Measurements from ENCODE around the gene STEAP1.
"Not testable (repeated sequence)": the region's sequence is repeated elsewhere in the genome, so short reads cannot be mapped to it uniquely, and the experiment has no call there.

The STEAP1 gene

DNA sequence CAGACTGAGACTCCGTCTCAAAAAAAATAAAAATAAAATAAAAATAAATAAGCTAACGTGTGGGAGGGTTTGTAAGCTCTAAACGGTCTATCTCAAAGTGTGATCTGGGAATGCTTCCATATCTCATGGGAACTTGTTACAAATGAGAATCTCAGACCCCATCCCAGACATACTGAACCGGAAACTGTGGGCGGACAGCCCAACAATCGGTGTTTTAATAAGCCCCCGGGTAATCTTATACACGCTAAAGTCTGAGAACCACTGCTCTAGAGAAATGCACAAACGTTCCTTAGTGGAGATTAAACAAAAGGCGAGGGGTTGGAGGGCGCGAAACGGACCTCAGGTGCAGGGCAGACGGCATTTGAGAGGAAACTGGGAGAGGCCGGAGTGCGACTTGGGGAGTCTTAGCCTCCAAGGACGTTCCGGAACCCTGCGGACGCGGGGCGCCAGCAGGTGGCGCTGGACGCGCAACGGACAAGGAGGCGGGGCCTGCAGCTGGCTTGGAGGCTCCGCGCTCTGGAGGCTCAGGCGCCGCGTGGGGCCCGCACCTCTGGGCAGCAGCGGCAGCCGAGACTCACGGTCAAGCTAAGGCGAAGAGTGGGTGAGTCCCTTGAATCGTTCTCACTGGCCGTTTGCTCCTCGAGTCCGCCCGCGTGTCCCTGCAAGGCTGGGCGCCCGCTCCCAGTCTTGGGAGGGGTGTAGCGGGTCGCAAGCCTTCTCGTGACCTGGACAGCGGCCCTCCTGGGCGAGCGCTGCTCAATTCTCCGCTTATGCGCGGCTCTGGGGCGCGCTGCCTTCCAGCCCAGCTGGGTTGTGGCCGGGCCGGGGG is at the start of gene STEAP1:
Gene STEAP1 (plus strand): TSS at position 527 of the 829 bp plus-strand sequence. CDS start 5,320 bp downstream, outside the sequence.
- DNase-seq (ENCODE audit: low read depth, low spot score) = peak; percentile 90

DNA sequence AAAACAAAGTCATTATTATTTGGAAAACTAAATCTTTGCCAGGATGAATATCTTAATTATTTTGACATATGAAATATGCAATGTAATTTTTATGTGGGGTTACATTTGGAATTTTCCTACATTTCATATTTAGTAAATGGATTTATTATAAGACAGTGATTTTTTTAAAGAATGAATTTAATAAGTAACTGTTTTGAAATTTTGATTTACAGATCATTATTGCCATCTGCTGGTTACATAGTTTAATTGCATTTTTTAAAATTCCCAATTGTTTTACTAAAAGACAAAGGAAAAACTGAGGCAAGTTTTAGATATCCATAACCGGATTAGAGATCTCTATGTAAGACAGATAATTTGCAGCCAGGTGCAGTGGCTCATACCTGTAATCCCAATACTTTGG is 39.3 kb upstream of the STEAP1 start:
- not testable (repeated sequence) for DNase-seq (ENCODE audit: low read depth, low spot score)

DNA sequence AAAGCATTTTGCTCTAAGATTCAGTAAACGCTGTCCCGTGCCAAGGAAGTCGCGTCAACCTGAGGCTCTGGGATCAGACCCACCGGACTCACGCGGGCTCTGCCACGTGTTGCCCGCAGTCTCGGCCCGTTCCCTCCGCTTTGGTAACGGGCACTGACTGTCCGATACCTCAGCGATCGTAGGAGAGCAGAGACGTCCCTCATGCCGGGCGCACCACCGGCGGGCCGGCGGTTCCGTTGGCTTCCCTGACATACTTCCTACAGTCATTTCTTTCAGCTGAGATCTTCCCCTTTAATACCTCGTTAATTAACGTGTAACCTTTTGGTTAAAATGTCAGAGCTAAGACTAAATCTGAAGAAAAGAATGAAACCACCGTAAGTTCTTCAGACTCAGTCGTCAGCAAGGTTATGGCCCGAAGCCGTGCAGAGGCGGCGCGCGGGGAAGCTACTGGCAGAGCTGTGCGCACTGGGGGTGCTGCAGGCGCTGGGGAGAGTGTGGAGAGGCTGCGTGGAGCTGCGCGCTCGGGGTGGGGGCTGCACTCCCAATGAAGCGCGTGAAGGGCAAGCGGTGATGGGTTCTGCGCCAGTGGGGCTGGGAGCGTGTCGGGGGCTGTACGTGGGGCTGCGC is 35.6 kb upstream of the STEAP1 start:
- not testable (repeated sequence) for DNase-seq (ENCODE audit: low read depth, low spot score)

DNA sequence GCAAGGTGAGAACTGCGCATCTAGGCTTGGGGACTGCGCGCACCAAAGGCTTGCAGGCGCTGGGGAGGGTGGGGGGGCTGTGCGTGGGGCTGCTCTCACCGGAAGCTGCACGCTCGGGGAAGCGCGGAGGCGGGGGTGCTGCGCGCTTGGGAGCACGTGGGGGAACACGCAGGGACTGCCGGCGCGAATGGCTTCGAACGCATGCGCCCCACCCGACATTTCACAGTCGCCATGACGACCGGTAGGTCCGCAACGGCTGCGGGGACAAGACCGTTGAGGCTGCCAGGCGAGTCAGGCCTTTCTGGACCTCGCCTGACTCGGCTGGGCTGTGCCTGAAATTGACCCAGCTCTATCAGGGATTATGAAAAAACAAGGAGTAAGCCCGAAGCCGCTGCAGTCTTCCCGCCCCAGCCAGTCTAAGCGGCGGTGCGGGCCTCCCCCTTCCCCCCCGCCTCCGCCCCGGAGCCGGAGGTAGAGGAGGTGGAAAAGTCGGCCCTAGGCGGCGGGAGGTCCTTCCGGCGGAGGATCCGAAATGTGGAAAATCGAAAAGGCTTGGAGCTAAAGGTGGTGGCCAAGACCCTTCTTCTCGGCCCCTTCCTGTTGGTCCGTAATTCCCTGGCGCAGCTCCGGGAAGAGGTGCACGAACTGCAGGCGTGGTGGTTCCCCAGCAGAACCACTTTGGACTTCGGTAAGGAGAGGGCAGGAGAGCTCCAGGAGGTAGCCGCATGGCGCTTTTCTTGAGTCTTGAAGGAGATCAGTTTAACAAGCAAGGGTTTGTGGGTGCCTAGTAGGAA is 34.9 kb upstream of the STEAP1 start:
- DNase-seq (ENCODE audit: low read depth, low spot score) = no peak

DNA sequence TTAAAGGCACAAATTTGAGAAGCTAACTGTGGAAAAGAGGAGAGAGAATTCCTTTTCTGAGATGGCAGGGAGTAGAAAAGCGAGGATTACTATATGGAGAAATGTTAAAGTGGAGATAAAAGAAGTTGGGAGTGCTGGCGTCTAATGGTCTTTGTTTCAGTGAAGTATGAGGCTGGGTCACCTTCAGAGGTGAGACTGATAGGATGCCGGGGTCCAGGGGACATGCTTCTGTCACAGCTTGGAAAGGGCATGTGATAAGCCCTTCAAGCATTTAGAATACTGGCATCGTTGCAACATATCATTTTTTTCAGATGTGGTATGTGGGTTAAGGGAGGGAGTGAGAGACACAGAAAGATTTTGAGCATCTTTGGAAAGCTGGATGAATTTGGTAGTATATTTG is 34.1 kb upstream of the STEAP1 start:
- not testable (repeated sequence) for DNase-seq (ENCODE audit: low read depth, low spot score)

DNA sequence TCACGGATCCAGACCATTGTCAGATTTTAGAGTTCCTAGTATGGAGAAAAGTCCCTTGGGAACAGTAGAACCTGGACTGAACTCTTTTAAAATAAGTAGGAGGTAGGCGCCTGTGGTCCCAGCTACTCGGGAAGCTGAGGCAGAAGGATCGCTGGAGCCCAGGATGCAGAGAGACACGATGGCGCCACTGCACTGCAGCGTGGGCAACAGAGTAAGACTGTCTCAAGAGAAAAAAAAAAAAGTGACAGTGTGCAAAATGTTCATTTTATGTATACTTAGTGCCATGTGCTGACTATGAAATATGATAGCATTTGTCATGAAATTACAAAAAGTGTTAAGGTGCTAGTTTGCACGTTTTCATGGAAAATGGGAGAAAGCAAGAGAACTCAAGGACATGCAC is 22.5 kb upstream of the STEAP1 start:
- DNase-seq (ENCODE audit: low read depth, low spot score) = not testable (repeated sequence)

DNA sequence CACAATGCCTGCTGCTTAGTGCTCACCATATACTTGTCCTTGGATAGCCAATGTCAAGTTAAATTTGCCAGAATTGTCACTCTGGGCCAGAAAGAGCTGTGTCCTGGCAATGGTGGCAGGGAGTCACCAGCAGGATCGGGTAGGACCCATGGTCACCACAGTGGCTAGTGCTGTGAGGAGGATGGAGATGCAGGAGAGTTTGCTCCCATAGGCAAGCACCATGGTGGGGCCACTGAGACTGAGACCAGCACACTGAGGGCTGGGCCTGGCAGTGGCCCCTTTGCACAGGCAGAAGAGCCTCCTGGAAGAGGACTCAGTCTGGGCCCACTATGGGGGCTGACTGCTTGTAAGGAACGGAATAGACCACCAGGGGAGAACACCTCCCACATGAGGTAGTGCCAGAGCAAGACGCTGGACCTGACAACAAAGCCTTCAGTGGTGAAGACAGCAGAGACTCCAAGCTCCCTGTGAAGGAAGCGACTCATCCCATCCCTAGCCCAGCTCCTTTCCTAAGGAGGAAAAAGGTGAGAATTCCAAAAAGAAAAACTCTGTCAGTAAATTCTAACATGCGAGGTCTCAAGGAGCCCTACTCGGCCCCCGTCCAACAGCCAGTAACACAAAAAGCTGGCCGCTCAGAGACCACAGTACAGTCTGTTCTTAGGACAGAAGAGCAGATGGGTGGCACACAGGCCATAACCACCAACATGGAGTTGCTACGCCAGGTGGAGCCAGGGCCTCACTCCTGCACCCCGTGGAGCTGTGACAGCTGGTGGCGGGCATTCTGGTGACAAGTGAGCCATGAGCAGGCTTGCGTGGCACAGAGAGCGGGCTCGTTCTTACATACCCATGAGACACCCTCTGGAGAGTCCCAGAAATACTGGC is 6.9 kb upstream of the STEAP1 start:
- not testable (repeated sequence) for DNase-seq (ENCODE audit: low read depth, low spot score)

DNA sequence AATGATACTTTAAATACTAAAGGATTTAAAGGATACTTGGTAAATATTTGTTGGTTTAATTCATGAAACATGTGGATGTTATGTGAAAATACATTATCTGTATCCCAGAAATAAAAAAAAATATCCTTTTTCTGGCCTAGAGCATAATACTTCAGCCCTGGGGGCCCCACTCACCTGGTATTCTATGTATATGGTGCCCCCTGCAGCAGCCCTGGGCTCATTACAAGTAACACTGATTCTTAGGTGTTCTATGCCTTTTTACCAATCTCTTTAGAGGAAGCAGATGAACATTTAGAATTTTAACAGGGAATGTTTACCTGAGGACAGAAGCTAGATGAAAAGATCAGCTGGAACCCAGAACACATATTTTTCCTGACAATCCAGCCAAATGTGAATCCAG is 4.8 kb upstream of the STEAP1 start:
- DNase-seq (ENCODE audit: low read depth, low spot score) = not testable (repeated sequence)

DNA sequence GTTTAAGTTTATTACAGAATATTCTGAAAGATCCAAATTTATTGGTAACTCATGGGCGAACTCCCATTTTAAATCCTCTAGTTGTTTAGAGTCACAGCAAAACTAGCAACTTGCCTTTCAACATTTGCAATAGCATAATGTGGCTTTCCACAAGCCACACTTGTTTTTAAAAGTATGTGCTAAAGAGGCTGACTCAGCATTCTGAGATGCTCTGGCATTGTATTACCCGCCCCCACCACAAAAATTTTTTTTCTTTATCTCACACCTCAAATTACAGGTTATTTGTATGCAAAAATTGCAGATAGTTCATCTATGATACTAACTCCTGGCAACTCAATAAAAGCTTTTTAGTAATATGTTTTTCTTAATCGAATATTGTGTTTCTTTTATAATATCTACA is 2.4 kb upstream of the STEAP1 start:
- not testable (repeated sequence) for DNase-seq (ENCODE audit: low read depth, low spot score)

DNA sequence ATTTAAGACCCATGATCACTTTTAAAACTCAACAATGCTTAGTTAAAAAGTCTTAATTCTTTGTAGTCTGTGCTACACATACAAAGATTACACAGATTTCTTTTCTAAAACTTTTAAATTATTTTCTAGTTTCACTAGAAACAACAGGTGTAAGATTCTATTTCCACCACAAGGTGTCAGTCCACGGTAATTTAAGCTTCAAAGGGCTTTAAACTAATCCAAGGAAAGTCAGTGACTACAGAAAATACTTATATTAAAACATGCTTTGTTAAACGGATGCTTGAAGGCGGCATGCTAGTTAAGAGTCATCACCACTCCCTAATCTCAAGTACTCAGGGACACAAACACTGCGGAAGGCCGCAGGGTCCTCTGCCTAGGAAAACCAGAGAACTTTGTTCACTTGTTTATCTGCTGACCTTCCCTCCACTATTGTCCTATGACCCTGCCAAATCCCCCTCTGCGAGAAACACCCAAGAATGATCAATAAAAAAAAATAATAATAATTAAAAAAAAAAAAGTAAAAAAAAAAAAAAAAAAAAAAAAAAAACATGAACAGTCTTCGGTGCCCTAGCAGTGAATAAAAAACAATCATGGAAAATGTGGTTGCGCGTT is 1.5 kb upstream of the STEAP1 start:
- peak; percentile 28 for DNase-seq (ENCODE audit: low read depth, low spot score)

DNA sequence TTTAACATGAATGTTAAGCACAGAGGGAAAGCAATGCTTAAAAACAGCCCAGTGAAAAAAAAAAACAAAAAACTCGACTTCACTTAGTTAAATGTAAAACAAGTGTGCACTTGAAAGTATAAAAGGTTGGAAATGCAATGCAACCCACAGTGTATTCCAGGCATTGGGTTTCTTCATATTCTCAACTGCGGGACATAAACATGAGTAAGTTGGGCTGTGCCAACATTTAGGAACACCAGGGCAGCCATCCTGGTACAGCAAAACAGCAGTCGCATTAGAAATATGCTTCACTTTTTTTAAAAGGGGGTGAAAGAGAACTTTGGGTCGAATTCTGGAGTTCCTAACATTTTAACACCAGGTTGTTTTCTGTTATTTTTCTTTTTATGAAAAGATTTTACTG is 937 bp downstream of the STEAP1 start:
- DNase-seq (ENCODE audit: low read depth, low spot score) = no peak

DNA sequence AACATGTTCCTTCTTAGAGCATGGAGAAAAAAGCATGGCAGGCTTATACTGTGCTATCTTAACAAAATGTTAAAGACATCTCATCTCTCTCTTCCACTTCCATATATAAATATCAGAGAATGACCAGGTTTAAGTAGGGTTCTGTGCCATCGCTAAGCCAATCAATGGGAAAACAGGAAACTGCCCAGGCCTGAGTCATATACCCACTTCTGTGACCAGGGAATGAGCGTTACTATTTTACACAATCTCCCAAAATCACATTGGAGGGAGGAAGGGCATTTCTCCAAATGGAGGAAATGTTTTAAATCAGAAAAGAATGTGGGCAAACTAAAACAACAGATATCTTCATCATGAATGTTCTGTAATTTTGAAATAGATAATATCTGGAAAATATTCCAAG is 3.1 kb downstream of the STEAP1 start:
- not testable (repeated sequence) for DNase-seq (ENCODE audit: low read depth, low spot score)

DNA sequence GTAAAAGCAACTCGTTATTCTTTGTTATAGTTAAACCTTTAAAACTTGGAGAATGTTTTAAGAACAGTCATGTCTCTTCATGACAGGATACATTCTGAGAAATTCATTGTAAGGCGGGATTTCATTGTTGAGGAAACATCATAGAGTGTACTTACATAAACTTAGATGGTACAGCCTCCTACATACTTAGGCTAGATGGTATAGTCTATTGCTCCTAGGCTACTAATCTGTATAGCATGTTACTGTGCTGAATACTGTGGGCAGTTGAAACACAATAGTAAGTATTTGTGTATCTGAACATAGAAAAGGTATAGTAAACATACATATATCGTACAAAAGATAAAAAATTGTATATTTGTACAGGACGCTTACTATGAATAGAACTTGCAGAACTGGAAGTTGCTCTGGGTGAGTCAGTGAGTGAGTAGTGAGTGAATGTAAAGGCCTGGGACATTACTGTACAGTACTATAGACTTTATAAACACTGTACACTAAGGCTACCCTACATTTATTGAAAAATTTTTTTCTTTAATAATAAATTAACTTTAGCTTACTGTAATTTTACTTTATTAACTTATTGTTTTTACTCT is 3.6 kb downstream of the STEAP1 start:
- DNase-seq (ENCODE audit: low read depth, low spot score) = not testable (repeated sequence)

DNA sequence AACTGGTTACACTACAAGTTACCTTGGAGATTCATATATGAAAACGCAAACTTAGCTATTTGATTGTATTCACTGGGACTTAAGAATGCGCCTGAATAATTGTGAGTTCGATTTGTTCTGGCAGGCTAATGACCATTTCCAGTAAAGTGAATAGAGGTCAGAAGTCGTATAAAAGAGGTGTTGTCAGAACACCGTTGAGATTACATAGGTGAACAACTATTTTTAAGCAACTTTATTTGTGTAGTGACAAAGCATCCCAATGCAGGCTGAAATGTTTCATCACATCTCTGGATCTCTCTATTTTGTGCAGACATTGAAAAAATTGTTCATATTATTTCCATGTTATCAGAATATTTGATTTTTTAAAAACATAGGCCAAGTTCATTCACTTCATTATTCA is 9.3 kb downstream of the STEAP1 start:
- DNase-seq (ENCODE audit: low read depth, low spot score) = no peak

DNA sequence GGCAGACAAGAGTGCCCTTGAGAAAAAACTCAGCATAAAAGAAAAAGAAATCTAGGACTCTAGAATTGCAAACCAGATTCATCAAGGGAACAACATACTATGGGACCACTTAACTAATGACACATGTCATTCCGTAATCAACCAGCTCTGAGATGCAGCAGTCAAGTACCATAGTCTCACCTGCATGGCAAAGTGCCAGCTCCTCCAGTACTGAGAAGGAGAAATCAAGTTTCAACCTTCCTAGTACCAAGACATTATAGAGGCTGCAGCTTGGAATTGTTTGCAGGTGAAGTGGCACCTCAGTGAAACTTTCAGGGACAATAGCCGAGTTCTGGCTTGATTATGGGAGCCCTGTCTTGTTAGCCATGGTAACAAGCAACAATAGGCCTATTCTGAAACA is 11.5 kb downstream of the STEAP1 start:
- DNase-seq (ENCODE audit: low read depth, low spot score) = no peak

DNA sequence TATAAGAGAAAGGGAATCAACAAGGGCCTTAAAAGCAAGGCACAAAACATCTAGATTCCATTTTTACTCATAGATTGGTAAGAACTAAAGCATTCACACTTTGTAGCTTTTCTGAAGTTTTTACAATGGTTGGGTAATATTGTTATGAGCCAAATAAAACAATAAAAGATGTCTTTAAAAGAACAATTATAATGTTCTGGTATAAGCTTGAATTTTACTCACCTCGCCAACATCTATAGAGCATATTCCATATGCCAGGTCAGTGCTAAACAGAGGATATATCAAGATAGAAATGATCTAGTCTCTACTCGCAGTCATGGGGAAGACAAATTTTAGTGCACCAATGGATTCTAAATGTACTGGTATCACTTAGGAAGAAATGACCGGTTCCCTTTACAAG is 11.9 kb downstream of the STEAP1 start:
- DNase-seq (ENCODE audit: low read depth, low spot score) = no peak

DNA sequence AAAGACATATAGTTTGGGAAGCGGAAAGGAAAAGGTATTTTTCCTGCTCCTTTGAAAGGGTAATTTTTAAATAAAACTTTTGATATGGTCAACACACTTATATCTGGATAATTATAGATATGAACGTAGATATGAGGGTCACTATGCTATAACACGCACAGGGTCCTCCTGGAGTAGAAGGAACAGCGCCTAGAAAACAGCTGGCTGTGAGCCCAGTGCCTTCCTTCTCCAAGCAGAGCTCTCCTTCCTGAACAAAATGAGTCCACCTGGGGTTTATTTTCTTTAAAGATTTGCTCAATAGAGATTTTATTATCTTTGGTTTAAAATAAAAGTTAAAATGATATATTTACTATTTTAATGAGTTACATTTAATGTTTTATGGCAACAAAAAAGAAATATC is 13.1 kb downstream of the STEAP1 start:
- no peak for DNase-seq (ENCODE audit: low read depth, low spot score)

DNA sequence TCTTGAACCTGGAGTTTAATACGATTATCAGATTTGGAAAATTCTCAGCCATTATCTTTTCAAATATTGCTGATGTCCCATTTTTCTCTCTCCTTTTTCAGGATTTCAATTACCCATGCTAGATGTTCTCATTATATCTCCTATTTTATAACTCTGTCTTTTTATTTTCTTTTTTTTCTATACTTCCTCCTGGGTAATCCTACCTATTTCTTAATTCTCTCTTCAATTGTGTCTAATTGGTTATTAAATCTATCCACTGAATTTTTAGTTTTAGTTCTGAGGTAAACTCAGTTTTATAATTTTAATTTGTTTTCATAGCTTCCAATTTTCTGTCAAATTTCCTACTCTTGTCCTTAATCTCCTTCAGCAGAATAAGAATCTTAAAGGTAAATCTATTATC is 15.6 kb downstream of the STEAP1 start:
- DNase-seq (ENCODE audit: low read depth, low spot score) = no peak

DNA sequence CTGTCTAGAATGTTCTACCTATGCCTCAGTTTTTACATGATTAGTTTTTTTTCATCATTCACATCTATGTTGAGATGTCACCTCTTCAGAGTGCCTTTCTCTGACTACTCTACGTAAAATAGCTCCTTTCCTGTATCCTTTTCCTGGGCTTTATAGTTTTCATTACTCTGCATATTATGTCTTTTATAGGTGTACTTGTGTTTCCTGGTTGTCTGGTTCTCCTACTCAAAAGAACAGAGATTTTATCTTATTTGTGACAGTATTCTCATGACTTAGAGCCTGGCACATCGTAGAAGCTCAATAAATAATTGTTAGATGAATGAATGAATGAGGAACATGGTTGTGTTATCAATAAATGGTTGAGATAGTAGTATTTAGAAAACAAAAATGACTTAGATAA is 17.9 kb downstream of the STEAP1 start:
- DNase-seq (ENCODE audit: low read depth, low spot score) = no peak

DNA sequence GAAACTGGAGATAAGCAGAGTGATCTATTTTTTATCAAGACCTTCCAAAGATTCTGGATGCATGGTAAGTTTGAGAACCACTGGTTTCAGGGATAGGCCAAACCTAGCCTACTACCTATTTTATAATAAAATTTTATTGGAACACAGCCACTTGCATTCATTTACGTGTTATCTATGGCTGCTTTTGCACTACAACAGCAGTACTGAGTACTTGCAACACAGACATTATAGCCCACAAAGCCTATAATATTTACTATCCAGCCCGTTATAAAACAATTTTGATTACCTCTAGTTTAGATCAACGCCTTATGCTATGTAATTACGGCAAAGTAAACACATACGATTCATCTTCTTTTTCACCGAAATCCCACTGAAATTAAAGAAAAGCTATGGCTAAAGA is 18.4 kb downstream of the STEAP1 start:
- no peak for DNase-seq (ENCODE audit: low read depth, low spot score)

Measured in smooth muscle cell of the brain vasculature (primary cell).